ENCODE results near the gene RWDD1.
A peak's percentile ranks its signal among the peaks of the same experiment; 100 is the strongest.
"Not testable (repeated sequence)": the region's sequence is repeated elsewhere in the genome, so short reads cannot be mapped to it uniquely, and the experiment has no call there.

RWDD1 gene

DNA sequence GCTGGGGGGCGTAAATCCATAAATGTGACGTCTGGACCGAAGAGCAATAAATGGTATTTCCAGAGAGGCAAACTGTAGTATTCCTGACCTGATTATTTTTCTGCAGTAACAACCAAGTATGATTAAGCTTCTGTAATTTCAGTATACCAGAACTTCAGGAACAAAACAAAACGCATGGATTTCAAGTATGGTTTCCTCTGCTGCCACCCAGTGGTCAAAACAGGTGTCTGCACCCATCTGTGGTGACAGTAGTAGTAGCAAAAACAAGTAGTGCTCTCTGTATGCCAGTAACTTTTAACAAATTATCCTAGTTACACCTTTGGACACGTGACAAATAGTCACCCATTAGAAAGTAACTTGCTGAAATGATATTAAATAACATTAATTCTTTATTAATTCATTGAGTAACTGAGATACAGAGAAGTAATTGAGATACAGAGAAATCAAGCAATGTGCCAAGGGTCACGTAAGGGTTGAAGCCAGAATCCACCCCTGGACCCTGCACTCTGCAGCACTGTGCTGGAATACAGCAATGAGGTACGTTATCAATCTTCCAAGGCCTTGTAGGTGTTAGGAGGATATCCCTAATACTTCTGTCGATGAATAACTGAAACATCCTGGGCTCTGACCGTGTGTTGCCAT is 9.8 kb upstream of the RWDD1 start:
- DNase-seq = peak; percentile 38 to 70

DNA sequence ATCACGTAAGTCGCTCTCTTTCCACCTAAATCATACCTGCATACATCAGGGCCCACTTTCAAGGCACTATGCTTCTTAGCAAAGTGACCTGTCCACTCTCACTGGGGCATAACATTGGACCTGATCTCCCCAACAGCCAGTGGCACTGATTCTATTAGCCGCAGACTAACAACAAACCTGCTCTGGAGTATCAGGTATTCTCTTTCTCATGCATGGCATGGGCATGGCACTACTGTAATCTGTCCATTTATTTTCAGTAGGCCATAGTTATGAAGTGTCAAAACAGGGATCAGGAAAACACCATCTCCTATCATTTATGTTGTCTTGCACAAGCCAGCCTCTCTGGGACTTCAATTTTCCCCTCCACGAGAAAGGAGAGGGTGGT is 9.3 kb upstream of the RWDD1 start:
- no peak for DNase-seq

DNA sequence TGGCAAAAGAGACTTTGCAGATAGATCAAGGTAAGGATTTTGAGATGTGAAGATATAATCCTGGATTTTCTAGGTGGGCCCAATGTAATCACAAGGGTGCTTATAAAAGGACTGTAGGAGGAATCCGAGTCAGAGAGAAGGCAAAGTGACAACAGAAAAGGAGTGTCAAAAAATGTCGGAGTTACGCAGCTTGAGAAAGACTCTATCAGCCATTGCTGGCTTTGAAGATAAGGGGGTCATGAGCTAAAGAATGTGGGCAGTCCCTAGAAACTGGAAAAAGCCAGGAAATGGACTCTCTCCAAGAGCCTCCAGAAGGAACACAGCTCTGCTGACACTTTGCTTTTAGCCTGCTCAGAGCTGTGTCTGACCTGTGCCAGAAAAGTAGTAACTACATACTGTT is 8.7 kb upstream of the RWDD1 start:
- DNase-seq = no peak

GRCh38 chr6:116563830-116564229 is 7.5 kb upstream of the RWDD1 start:
- DNase-seq = no peak

- no peak for DNase-seq
These were observed 7.0 kb upstream of the RWDD1 start for GRCh38 chr6:116564311-116564710.

DNA sequence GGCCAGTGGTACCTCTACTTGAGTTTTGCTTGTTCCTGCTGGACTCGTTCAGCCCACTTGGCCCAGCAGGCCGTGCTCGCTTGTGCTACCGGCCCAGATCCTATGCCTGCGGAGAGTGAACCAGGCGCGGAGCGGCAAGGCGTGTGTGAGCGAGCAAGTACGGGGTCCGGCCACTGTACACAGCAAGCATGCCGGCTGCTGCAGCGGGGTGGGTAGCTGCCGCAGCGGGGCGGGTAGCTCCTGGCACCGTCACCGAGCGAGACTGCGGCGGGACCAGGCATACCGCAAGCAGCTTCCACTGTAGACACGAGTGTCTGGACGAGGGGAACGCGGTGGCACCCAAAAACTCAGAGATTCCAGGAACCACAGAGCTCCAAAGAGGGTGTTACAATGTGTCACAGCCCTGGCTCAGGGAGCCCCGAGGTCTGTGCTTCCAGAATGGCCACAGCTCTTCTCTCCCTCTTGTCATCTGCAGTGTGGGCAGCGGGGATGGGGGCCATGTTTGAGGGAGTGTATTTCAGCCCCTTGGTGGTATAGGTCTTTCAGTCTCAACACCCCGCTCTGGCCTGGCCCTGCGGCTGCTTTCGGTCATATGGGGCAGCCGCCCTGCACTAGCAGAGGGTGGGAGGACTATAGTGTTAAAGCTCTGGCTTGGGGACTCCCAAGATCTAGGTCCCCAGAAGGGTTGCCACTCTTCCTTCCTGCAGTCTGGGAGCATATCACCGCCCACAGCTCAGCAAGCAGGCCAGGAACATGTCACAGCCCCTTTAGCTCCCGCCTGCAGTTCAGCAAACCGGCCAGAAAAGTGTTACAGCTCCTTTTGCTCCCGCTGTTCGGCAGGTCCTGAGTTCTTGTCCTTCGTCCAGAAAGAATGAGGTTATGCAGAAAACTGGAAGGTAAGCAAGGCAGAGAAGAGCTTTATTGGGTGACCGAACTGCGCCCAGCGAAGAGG is 6.1 kb upstream of the RWDD1 start:
- no peak for DNase-seq

- no peak for DNase-seq
These were observed 3.2 kb upstream of the RWDD1 start for GRCh38 chr6:116568111-116568510.

GRCh38 chr6:116568821-116569755 is 2.2 kb upstream of the RWDD1 start:
- no peak for DNase-seq

GRCh38 chr6:116571683-116572000 is 338 bp downstream of the RWDD1 start:
- peak in 1 of 2 experiments; percentile 3 for DNase-seq

- peak in 1 of 2 experiments; percentile 2 for DNase-seq
These were observed 858 bp downstream of the RWDD1 start for GRCh38 chr6:116572162-116572561.

GRCh38 chr6:116575227-116575626 is 3.9 kb downstream of the RWDD1 start:
- no peak for DNase-seq

- DNase-seq = no peak
These were observed 6.2 kb downstream of the RWDD1 start for GRCh38 chr6:116577486-116577885.

- no peak for DNase-seq
These were observed 7.0 kb downstream of the RWDD1 start for GRCh38 chr6:116578335-116578734.

DNA sequence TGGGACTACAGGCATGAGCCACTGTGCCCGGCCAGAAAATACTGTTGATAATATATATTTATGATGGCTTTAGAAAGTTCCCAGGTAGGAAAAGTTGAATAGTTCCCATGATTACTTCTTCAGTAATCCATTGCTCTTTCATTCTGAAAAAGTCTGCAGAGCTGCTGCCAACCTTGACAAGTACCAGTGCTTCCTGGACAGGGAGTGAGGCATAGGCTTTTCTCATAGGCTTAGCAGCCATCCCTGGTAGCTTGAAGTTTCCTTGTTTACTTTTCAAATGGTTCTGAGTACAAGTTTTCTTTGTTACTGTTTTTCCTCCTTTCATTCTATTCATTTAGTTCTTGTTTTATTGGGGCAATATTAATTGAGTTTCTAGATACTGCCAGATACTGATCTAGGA is 7.8 kb downstream of the RWDD1 start:
- DNase-seq = no peak

DNA sequence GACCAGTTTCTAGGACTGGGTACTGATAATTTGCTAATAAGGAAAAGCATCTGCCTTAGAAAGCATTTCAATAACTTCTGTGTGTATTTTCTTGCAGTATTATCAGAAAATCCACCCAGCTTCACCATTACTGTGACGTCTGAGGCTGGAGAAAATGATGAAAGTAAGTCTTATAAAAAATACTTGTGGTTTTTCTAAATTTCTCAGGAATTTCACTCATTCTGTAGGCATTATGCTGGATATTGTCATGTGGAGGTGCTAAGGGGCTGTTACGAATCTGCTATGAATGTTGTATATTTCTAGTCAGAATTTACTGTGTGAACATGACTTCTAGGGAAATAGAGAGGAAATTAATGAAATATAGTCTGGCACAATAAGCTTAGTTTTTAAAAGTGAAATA is 8.9 kb downstream of the RWDD1 start:
- DNase-seq = no peak

- no peak for DNase-seq
These were observed 15.0 kb downstream of the RWDD1 start for GRCh38 chr6:116586276-116586675.

DNA sequence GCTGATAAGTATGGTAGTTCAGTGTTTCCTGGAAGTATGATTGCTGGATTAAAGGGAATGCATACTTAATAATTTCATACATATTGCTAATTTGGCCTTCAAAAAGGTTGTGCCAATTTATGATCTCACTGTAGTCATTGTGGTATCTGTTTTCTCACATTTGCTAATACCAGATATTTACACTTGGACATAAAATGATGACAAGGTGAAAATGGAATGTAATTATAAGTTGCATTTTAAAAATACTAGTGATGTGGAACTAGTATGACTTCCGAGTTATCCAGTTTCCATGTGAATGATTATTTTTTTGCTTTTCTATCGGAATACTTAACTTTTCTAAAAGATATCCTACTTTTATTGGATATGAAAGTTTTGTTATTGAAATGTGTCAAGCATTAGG is 15.4 kb downstream of the RWDD1 start:
- DNase-seq = no peak

GRCh38 chr6:116595247-116595646 is 23.9 kb downstream of the RWDD1 start:
- no peak for DNase-seq

GRCh38 chr6:116596815-116597214 is 25.5 kb downstream of the RWDD1 start:
- no peak for DNase-seq

DNA sequence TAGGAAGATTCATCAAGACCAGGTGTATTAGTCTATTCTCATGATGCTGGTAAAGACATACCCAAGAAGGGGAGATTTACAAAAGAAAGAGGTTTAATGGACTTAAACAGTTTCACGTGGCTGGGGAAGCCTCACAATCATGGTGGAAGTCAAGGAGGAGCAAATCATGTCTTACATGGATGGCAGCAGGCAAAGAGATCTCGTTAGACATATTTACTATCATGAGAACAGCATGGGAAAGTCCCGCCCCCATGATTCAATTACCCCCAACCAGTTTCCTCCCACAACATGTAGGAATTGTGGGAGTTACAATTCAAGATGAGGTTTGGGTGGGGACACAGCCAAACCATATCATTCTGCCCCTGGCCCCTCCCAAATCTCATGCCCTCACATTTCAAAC is 32.6 kb downstream of the RWDD1 start:
- not testable (repeated sequence) for DNase-seq

DNA sequence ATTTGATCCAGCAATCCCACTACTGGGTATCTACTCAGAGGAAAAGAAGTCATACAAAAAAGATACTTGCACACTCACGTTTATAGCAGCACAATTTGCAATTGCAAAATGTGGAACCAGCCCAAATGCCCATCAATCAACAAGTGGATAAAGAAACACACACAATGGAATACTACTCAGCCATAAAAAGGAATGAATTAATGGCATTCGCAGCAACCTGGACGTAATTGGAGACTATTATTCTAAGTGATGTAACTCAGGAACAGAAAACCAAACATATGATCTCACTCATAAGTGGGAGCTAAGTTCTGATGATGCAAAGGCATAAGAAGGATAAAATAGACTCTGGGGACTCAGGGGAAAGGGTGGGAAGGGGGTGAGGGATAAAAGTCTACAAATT is 33.6 kb downstream of the RWDD1 start:
- DNase-seq = not testable (repeated sequence)

GRCh38 chr6:116605935-116606334 is 34.6 kb downstream of the RWDD1 start:
- no peak for DNase-seq

DNA sequence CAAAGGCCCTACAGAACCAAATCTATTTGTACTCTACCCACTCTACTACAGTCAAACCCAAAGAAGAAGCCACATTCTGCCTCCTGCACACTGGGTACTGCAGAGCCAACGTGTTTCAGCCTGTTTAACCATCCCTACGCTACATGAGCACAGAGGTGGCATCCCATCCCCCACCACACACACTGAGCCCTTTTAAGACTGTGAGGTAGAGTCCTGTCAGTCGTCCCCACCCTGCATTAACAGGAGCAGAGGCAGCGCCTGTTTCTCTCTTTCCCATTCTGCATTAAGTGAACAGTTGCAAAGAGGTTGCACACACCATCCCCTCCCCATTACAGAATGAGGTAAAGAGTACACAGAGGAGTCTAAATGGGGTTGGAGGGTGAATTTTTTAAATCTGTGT is 39.8 kb downstream of the RWDD1 start:
- DNase-seq = no peak
